IMR-90 (cell line): ENCODE data around the gene HES1.

Experiments
- CHD1 ChIP-seq: IDR thresholded peaks from 2 replicates; pipeline ENCODE4 v1.6.1; 2012; ENCODE audit warnings: low read depth, low read length, improper control_type of control experiment
- FOS ChIP-seq: fragments of 150-350 bp; IDR thresholded peaks from 2 replicates; pipeline ENCODE4 v1.6.1; 2016; ENCODE audit warnings: low read depth, low read length
- MAFK ChIP-seq: IDR thresholded peaks from 2 replicates; pipeline ENCODE4 v1.6.1; 2012; ENCODE audit warnings: low read depth, low read length, improper control_type of control experiment
- POLR2A ChIP-seq: IDR thresholded peaks from 2 replicates; pipeline ENCODE4 v1.6.1; 2012; ENCODE audit warnings: mild to moderate bottlenecking, low read depth, low read length
- RAD21 ChIP-seq: IDR thresholded peaks from 2 replicates; pipeline ENCODE4 v1.6.1; 2012; ENCODE audit warnings: low read length, improper control_type of control experiment
- RFX5 ChIP-seq: IDR thresholded peaks from 2 replicates; pipeline ENCODE4 v1.8.0; 2012; ENCODE audit warnings: low read depth, mild to moderate bottlenecking, low read length, moderate library complexity
- SMC3 ChIP-seq: fragments of 150-350 bp; IDR thresholded peaks from 2 replicates; pipeline ENCODE4 v1.6.1; 2016; ENCODE audit warnings: low read depth, mild to moderate bottlenecking, antibody characterized with exemption, low read length, moderate library complexity
- TF ChIP-seq, protein P1 (sequence below): fragments of 150-350 bp; IDR thresholded peaks from 2 replicates; pipeline ENCODE4 v1.6.1; 2016; ENCODE audit warnings: low read depth, mild to moderate bottlenecking, low read length, moderate library complexity, borderline replicate concordance
- TF ChIP-seq, protein P2 (sequence below): conservative IDR thresholded peaks from 2 replicates; pipeline ENCODE4 v1.5.1; 2012; ENCODE audit warnings: mild to moderate bottlenecking, low read depth, low read length, improper control_type of control experiment
- TF ChIP-seq, protein P3 (sequence below): fragments of 150-350 bp; IDR thresholded peaks from 2 replicates; pipeline ENCODE4 v1.6.1; 2017; ENCODE audit warnings: mild to moderate bottlenecking, antibody characterized with exemption, low read length, low read depth

DNA sequence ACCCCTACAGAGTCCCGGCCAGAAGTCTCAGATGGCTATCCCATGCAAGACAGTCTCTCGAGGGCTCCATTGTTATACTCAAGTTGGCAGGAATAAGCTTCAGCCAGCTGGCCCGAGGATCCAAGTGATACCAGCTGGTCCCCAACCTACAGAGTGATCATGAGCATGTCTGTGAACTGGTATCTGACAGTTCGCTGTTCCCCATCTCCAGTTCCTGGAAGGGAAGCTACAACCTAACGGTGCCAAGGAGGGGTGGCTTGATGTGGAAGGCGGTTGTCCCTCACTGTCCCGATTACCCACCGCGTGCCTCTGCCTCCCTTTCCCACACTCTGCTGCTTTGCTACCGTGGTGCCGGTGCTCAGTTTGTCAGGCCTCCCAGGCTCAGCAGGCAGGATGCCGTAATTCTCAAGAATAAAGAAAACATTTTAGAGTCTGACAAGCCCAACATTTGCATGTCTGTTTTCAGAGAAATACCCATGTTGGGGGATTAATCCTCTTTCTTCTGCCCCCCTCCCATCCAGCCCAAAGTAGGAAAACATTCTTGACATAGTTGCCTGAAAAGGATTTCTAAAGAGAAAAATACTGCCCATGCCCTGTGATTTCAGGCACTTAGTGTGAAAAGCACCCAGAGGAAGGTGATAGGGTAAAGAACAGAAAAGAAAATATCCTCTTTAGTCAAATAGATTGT is 49.4 kb upstream of the HES1 start:
- TF ChIP-seq, protein P1, sequence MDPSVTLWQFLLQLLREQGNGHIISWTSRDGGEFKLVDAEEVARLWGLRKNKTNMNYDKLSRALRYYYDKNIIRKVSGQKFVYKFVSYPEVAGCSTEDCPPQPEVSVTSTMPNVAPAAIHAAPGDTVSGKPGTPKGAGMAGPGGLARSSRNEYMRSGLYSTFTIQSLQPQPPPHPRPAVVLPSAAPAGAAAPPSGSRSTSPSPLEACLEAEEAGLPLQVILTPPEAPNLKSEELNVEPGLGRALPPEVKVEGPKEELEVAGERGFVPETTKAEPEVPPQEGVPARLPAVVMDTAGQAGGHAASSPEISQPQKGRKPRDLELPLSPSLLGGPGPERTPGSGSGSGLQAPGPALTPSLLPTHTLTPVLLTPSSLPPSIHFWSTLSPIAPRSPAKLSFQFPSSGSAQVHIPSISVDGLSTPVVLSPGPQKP, result no peak
- TF ChIP-seq, protein P2, sequence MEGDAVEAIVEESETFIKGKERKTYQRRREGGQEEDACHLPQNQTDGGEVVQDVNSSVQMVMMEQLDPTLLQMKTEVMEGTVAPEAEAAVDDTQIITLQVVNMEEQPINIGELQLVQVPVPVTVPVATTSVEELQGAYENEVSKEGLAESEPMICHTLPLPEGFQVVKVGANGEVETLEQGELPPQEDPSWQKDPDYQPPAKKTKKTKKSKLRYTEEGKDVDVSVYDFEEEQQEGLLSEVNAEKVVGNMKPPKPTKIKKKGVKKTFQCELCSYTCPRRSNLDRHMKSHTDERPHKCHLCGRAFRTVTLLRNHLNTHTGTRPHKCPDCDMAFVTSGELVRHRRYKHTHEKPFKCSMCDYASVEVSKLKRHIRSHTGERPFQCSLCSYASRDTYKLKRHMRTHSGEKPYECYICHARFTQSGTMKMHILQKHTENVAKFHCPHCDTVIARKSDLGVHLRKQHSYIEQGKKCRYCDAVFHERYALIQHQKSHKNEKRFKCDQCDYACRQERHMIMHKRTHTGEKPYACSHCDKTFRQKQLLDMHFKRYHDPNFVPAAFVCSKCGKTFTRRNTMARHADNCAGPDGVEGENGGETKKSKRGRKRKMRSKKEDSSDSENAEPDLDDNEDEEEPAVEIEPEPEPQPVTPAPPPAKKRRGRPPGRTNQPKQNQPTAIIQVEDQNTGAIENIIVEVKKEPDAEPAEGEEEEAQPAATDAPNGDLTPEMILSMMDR, result no peak
- TF ChIP-seq RFX5, result no peak
- no peak for TF ChIP-seq FOS
- TF ChIP-seq POLR2A, result no peak
- TF ChIP-seq RAD21, result no peak
- TF ChIP-seq, protein P3, sequence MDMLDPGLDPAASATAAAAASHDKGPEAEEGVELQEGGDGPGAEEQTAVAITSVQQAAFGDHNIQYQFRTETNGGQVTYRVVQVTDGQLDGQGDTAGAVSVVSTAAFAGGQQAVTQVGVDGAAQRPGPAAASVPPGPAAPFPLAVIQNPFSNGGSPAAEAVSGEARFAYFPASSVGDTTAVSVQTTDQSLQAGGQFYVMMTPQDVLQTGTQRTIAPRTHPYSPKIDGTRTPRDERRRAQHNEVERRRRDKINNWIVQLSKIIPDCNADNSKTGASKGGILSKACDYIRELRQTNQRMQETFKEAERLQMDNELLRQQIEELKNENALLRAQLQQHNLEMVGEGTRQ, result no peak
- no peak for TF ChIP-seq SMC3
- no peak for TF ChIP-seq CHD1
- no peak for TF ChIP-seq MAFK
